Lower leg skin (tissue), 4 donors: ENCODE measurements around the gene SORBS2. TPM values are rescaled to one million over a fixed set of nuclear protein-coding genes. Genes with fewer than 3 reads are reported as not detected.

Source experiments
- DNase-seq, 2 donors: peaks; one replicate each; pipeline ENCODE4 v3.0.0-alpha.2; 2019; ENCODE audit warnings: low spot score in 2 of 2
- H3K4me3 ChIP-seq: fragments of 200-600 bp; sonication (generic); 2 replicates; pipeline ENCODE4 v1.5.1; 2017; ENCODE audit warnings: mild to moderate bottlenecking, low read depth; ENCODE audit not compliant: poor library complexity, severe bottlenecking
- CTCF ChIP-seq, 3 donors: fragments of 450-650 bp; IDR thresholded peaks; one replicate each; pipeline ENCODE4 v1.5.1; 2016; ENCODE audit warnings: antibody characterized with exemption in 3 of 3, mild to moderate bottlenecking in 3 of 3, moderate library complexity in 2 of 3
- POLR2A ChIP-seq, 2 donors: fragments of 450-650 bp; IDR thresholded peaks; one replicate each; pipeline ENCODE4 v1.6.1; 2016 to 2017; ENCODE audit warnings: antibody characterized with exemption in 2 of 2, mild to moderate bottlenecking in 1 of 2, moderate library complexity in 1 of 2
- WGBS, 2 donors: methylation state at CpG; one replicate each; pipeline ENCODE4 v1.1.5; 2018; 5-methylcytosine and 5-hydroxymethylcytosine counted together
- intact Hi-C: fragments of 100-400 bp; cut with DNase I; formaldehyde crosslinking; loops from one replicate; pipeline ENCODE4 v1.15.0; 2023; ENCODE audit warnings: low total_unique reads
- total RNA-seq, 4 donors: library from RNA; depleted of rRNA; stranded (reverse); fragments of >200 nt; gene quantifications; one replicate each; pipeline ENCODE4 v1.1.0, GENCODE V29; 2016

Gene SORBS2
- total RNA-seq, 4 donors from 2014 or later = 10.5 to 34.7 (median 20.6) TPM

GRCh38 chr4:185781555-185782215, 30.3 kb downstream of the SORBS2 start:
- 85 to 87% methylated on average over 15 of the region's 15 CpGs for WGBS, 2 donors
- intact Hi-C loops = no loop called here
- TF ChIP-seq POLR2A (IDR thresholded peaks at IDR 0.05) = no peak
- TF ChIP-seq CTCF (IDR thresholded peaks at IDR 0.05) = no peak
- no peak for DNase-seq
- no peak overlapping the region for H3K4me3 ChIP-seq

GRCh38 chr4:185780472-185780871, 31.5 kb downstream of the SORBS2 start:
- 93 to 96% methylated on average over 5 of the region's 5 CpGs for WGBS, 2 donors
- intact Hi-C loops = no loop called here

GRCh38 chr4:185779517-185779916, 32.5 kb downstream of the SORBS2 start:
- no peak overlapping the region for H3K4me3 ChIP-seq
- TF ChIP-seq POLR2A (IDR thresholded peaks at IDR 0.05) = no peak
- TF ChIP-seq CTCF (IDR thresholded peaks at IDR 0.05) = no peak
- no peak for DNase-seq
- intact Hi-C loops = loop anchor here (1.0 kb wide), 1 partner anchor 23 kb away; no protein-coding TSS in a partner anchor
- 74 to 80% methylated on average over 3 of the region's 3 CpGs for WGBS, 2 donors

More at GRCh38 chr4:185780472-185780871, 31.5 kb downstream of the SORBS2 start:
- no peak overlapping the region for H3K4me3 ChIP-seq
- TF ChIP-seq CTCF (IDR thresholded peaks at IDR 0.05) (no peak), POLR2A (IDR thresholded peaks at IDR 0.05) (no peak)
- DNase-seq = no peak

GRCh38 chr4:185778307-185778706, 33.7 kb downstream of the SORBS2 start:
- TF ChIP-seq CTCF (IDR thresholded peaks at IDR 0.05) (no peak), POLR2A (IDR thresholded peaks at IDR 0.05) (no peak)
- WGBS, 2 donors = 55 to 82% methylated on average over 11 of the region's 11 CpGs
- no peak overlapping the region for H3K4me3 ChIP-seq
- DNase-seq = no peak
- intact Hi-C loops = no loop called here

- WGBS, 2 donors = 83 to 88% methylated on average over 4 of the region's 4 CpGs
- TF ChIP-seq CTCF (IDR thresholded peaks at IDR 0.05) = no peak
- TF ChIP-seq POLR2A (IDR thresholded peaks at IDR 0.05) = no peak
- intact Hi-C loops = no loop called here
- DNase-seq = no peak
- no peak overlapping the region for H3K4me3 ChIP-seq
Observed at GRCh38 chr4:185775792-185776555, 36.0 kb downstream of the SORBS2 start.
